Measurements from ENCODE around the gene RAB12.
"Not testable (repeated sequence)": the region's sequence is repeated elsewhere in the genome, so short reads cannot be mapped to it uniquely, and the experiment has no call there.

Gene RAB12

DNA sequence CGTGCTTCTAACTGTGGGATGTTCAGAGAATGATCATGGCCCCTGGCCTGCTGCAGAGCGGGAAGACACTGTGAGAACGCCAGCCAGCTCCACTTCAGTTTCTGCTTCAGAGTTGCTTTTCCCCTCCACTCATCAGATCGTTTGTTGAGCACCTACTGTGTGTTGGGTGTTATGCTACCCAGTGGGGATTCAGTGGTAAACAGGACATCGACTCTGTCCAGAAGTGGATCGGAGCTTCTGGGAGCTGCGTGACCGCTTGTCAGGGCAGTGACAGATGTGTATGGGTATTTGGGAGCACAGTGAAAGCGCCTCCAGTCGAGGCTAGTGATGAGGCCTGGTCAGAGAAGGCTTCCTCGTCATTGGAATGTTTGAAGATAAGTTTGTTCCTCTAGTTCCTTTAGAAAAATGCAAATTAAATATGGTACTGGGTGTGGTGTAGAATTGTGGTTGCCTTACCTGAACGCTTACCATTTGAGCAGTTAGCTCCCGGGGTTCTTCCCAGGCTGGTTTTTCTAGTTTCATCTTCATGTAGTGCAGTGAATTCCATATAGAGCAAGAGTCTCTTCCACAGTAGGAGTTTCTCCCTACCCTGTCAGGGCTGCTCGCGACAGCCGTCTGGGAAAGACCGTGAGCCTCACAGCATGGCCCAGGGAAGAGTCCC lies 2.8 kb downstream of the RAB12 start:
- DNase-seq (ENCODE audit: low read depth in 2 of 2) = no peak

DNA sequence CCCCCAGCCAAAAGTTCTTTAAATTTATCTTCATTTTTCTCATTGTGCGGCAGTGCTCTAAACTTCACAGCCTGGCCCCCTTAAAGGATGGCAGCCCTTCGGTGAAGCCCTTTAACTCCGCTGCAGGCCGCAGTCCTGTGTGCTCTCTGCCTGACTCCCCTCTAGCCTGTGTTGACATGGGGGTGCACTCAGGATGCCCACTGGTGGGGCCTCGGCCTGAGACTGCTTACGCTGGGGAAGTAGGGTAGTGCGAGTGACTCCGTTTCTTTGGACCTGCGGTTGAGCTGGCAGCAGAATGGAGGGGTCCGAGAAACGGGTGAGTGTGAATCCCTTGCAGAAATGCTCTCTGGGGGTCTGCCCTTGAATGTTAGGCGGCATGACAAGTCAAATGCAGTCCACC lies 5.6 kb downstream of the RAB12 start:
- no peak for DNase-seq (ENCODE audit: low read depth in 2 of 2)

DNA sequence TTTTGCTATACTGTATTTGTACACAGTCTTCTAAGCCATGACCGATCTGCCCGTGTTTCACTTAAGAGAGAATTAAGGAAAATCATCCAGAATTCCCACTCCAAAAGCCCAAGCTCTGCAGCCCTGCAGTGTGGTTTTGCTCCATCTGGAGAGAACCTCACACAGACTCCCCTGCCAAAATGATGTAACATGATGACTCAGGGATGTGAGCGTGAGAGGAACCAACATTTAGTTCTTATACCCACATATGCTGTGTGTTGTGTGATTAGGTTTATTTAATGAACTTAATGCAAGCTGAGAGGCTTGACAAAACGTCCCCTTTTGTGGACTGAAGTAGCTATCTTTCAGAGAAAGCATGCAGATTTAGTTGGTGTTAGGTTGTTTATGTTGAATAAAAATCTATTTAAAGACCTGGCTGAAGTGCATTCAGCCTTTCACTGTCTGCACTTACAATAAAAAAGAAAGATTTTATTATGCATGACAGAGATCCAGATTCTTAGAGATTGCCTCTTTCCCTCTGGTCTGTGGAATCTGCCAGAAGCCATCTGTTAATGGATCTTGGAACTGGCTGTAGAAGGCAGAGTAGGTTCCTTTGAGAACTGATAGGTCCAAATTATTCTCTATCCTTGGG lies 6.3 kb downstream of the RAB12 start:
- DNase-seq (ENCODE audit: low read depth in 2 of 2) = no peak

- no peak for DNase-seq (ENCODE audit: low read depth in 2 of 2)
These were observed 6.8 kb downstream of the RAB12 start for GRCh38 chr18:8616028-8616401.

DNA sequence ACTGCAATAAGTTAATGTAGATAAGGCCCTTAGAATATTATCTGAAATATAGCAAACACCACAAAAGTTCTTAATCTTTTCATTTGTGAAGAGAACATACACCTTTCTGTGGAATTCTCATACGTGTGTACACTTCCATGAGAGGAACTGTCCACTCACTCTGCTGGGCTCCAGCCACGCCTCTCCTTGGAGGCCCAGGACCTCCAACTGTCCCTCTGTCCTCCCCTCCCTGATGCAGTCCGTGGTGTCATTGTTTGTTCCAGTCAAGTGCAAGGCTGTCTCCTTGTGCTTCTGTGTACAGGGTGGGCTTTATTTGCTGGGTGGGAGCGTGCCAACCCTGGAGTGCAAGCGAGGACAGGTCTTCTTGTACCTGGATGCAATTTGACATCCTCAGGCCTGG lies 8.7 kb downstream of the RAB12 start:
- DNase-seq (ENCODE audit: low read depth in 2 of 2) = no peak

- DNase-seq (ENCODE audit: low read depth in 2 of 2) = no peak
These were observed 9.8 kb downstream of the RAB12 start for GRCh38 chr18:8619041-8619440.

DNA sequence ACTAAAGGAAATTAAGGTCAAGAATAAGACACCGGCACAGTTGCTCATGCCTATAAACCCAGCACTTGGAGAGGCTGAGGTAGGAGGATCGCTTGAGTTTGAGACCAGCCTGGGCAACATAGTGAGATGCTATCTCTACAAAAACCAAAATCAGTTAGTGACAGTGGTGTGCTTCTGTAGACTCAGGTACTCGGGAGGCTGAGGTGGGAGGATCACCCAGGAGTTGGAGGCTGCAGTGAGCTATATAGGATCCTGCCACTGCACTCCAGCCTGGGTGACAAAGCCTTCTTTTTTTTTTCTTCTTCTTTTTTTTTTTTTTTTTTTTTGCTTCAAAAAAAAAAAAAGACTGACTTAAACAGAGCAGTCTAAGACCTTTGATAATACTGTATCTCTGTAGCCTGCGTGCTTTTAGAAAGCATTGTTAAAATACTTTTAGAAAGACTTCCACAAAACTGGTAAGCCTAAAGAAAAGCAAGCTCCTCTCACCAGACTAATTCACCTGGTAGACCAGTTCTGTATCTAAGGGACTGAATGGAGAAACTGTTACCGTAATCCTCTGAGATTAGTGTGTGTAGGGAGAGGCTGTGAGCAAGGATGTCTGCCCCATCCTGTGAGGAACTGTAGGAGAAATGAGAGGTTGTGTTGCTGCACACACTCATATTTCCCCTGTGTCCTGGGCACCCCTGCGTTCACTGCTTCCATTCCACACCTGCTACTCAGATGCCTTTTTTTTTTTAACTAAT lies 10.8 kb downstream of the RAB12 start:
- no peak for DNase-seq (ENCODE audit: low read depth in 2 of 2)

GRCh38 chr18:8620845-8621244 lies 11.6 kb downstream of the RAB12 start:
- no peak for DNase-seq (ENCODE audit: low read depth in 2 of 2)

- not testable (repeated sequence) for DNase-seq (ENCODE audit: low read depth in 2 of 2)
These were observed 13.4 kb downstream of the RAB12 start for GRCh38 chr18:8622625-8623024.

GRCh38 chr18:8623549-8624106 lies 14.4 kb downstream of the RAB12 start:
- DNase-seq (ENCODE audit: low read depth in 2 of 2) = no peak

DNA sequence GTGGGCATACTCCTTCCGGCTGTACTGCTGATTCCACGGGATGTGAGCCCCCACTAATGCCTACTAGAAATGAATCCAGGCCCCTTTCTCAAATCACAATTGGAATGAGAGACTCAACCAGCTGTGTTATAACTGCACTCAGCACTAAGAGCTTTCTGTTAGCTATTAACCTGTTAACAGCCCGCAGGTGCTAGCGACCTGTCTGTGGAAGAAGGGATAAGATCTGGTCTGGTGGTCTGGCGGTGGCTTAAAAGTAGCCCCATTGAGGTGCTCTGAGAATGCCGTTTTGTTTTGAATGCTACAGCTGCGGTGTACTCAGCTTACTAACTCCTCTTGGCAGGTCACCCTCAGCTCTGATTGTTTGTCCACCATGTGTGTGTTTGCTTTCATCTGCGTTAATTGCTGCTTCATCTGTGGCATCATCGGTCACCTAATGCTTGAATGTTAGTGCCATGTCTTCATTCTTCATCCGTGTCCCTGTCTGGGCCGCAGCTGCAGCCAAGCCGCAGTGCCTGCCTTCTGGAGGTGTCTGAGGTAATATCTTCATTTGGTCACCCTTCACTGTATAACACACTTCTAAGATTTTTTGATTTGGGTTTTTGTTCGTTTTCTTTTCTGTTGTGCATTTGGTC lies 16.3 kb downstream of the RAB12 start:
- no peak for DNase-seq (ENCODE audit: low read depth in 2 of 2)

- no peak for DNase-seq (ENCODE audit: low read depth in 2 of 2)
These were observed 17.3 kb downstream of the RAB12 start for GRCh38 chr18:8626414-8627106.

GRCh38 chr18:8627107-8627472 lies 17.9 kb downstream of the RAB12 start:
- DNase-seq (ENCODE audit: low read depth in 2 of 2) = no peak

- no peak for DNase-seq (ENCODE audit: low read depth in 2 of 2)
These were observed 18.3 kb downstream of the RAB12 start for GRCh38 chr18:8627540-8627939.

- no peak for DNase-seq (ENCODE audit: low read depth in 2 of 2)
These were observed 20.4 kb downstream of the RAB12 start for GRCh38 chr18:8629602-8630001.

GRCh38 chr18:8630546-8630945 lies 21.3 kb downstream of the RAB12 start:
- no peak for DNase-seq (ENCODE audit: low read depth in 2 of 2)

- DNase-seq (ENCODE audit: low read depth in 2 of 2) = no peak
These were observed 22.0 kb downstream of the RAB12 start for GRCh38 chr18:8631265-8631664.

GRCh38 chr18:8632386-8632785 lies 23.1 kb downstream of the RAB12 start:
- DNase-seq (ENCODE audit: low read depth in 2 of 2) = no peak

DNA sequence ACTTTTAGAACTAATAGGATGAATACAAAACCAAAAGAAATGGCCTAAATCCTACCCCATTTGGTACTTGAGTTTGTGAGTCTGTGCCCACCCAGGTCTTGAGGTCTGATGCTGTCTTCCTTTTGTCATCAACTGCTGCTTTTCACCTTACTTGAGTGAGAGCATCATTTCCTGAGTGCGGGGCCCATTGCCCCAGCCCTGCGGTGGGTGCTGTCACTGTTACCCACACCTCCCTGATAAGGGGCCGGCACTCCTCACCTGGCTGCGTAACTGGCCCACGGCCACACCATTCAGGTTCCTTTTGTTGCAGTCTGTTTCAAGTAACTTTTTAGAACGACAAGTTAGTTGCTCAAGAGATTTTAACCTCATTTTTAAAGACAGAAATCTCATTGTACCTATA lies 25.3 kb downstream of the RAB12 start:
- DNase-seq (ENCODE audit: low read depth in 2 of 2) = no peak

GRCh38 chr18:8635087-8635486 lies 25.9 kb downstream of the RAB12 start:
- no peak for DNase-seq (ENCODE audit: low read depth in 2 of 2)

GRCh38 chr18:8639762-8640161 lies 30.5 kb downstream of the RAB12 start:
- no peak for DNase-seq (ENCODE audit: low read depth in 2 of 2)

- no peak for DNase-seq (ENCODE audit: low read depth in 2 of 2)
These were observed 34.2 kb downstream of the RAB12 start for GRCh38 chr18:8643326-8643878.
